WI38 (cell line): Measurements from ENCODE around the gene TSHZ1.

Experiments
- H3K4me3 ChIP-seq: 2 replicates; pipeline ENCODE4 v1.5.1; 2011; ENCODE audit warnings: low read depth, mild to moderate bottlenecking, control low read depth, low read length
- CTCF ChIP-seq: IDR thresholded peaks from 2 replicates; pipeline ENCODE4 v1.5.1; 2012; ENCODE audit warnings: low read depth, mild to moderate bottlenecking, control low read depth, low read length

TSHZ1 gene

GRCh38 chr18:75220551-75221355, 10.2 kb downstream of the TSHZ1 start:
- TF ChIP-seq CTCF = no peak
- H3K4me3 ChIP-seq = no peak overlapping the region

- no peak overlapping the region for H3K4me3 ChIP-seq
- no peak for TF ChIP-seq CTCF
Observed at GRCh38 chr18:75221397-75221796, 10.8 kb downstream of the TSHZ1 start.

GRCh38 chr18:75221897-75222296, 11.3 kb downstream of the TSHZ1 start:
- no peak overlapping the region for H3K4me3 ChIP-seq
- no peak for TF ChIP-seq CTCF

GRCh38 chr18:75222407-75222806, 11.8 kb downstream of the TSHZ1 start:
- TF ChIP-seq CTCF = no peak
- H3K4me3 ChIP-seq = no peak overlapping the region

GRCh38 chr18:75223687-75224347, 13.2 kb downstream of the TSHZ1 start:
- H3K4me3 ChIP-seq = no peak overlapping the region
- TF ChIP-seq CTCF = no peak

- peak overlapping the region; percentile 42 for H3K4me3 ChIP-seq
- no peak for TF ChIP-seq CTCF
Observed at GRCh38 chr18:75226286-75226955, 15.8 kb downstream of the TSHZ1 start.

- peak overlapping the region; percentile 42 for H3K4me3 ChIP-seq
- no peak for TF ChIP-seq CTCF
Observed at GRCh38 chr18:75226956-75227316, 16.3 kb downstream of the TSHZ1 start.
